NCI-H524 treated with DMSO at 0.1 percent for 48 hours (cell line): ENCODE results near the gene ETV6.

Source experiments
- DNase-seq: peaks from one replicate; lab custom pipeline; 2025; lab: John Stamatoyannopoulos, UW

Gene ETV6

GRCh38 chr12:11741434-11742092 lies 92.1 kb downstream of the ETV6 start:
- no peak for DNase-seq

- DNase-seq = no peak
These were observed 94.2 kb downstream of the ETV6 start for GRCh38 chr12:11743423-11744409.

- DNase-seq = no peak
These were observed 94.9 kb downstream of the ETV6 start for GRCh38 chr12:11744410-11744801.

GRCh38 chr12:11745113-11745512 lies 95.6 kb downstream of the ETV6 start:
- DNase-seq = no peak

- DNase-seq = no peak
These were observed 96.7 kb downstream of the ETV6 start for GRCh38 chr12:11746024-11746771.

GRCh38 chr12:11746940-11747716 lies 97.7 kb downstream of the ETV6 start:
- no peak for DNase-seq

GRCh38 chr12:11747969-11748368 lies 98.5 kb downstream of the ETV6 start:
- no peak for DNase-seq

- no peak for DNase-seq
These were observed 99.4 kb downstream of the ETV6 start for GRCh38 chr12:11748903-11749302.

- DNase-seq = no peak
These were observed 100.6 kb downstream of the ETV6 start for GRCh38 chr12:11749943-11750690.

- DNase-seq = no peak
These were observed 103.1 kb downstream of the ETV6 start for GRCh38 chr12:11752403-11753149.

- DNase-seq = no peak
These were observed 103.7 kb downstream of the ETV6 start for GRCh38 chr12:11753150-11753499.

- no peak for DNase-seq
These were observed 104.4 kb downstream of the ETV6 start for GRCh38 chr12:11753826-11754225.

GRCh38 chr12:11754256-11754655 lies 104.8 kb downstream of the ETV6 start:
- no peak for DNase-seq

- DNase-seq = no peak
These were observed 105.9 kb downstream of the ETV6 start for GRCh38 chr12:11755302-11755930.

GRCh38 chr12:11756022-11756421 lies 106.5 kb downstream of the ETV6 start:
- DNase-seq = no peak

GRCh38 chr12:11756523-11756922 lies 107.0 kb downstream of the ETV6 start:
- no peak for DNase-seq

- no peak for DNase-seq
These were observed 107.6 kb downstream of the ETV6 start for GRCh38 chr12:11757095-11757494.

GRCh38 chr12:11757531-11757930 lies 108.1 kb downstream of the ETV6 start:
- no peak for DNase-seq

- no peak for DNase-seq
These were observed 108.6 kb downstream of the ETV6 start for GRCh38 chr12:11758087-11758486.
